Measurements from ENCODE around the gene CACNG6. TPM values are rescaled to one million over a fixed set of nuclear protein-coding genes. Genes with fewer than 3 reads are reported as not detected.

The CACNG6 gene, protein sequence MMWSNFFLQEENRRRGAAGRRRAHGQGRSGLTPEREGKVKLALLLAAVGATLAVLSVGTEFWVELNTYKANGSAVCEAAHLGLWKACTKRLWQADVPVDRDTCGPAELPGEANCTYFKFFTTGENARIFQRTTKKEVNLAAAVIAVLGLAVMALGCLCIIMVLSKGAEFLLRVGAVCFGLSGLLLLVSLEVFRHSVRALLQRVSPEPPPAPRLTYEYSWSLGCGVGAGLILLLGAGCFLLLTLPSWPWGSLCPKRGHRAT
- total RNA-seq = not detected

- H3K27ac ChIP-seq = no peak within 1 kb of the TSS
- no peaks in the 10 kb centered on the region for H3K9me3 ChIP-seq
- intact Hi-C loops (cut with DNase I) = no loop called here
- H3K4me1 ChIP-seq = peaks cover 12% of the 10 kb centered on the region
- H3K36me3 ChIP-seq = no peaks in the 10 kb centered on the region
- H3K27me3 ChIP-seq = peaks cover 21% of the 10 kb centered on the region
- no peak for DNase-seq (ENCODE audit: extremely low spot score in 2 of 2)
- no peak for TF ChIP-seq POLR2AphosphoS5 (IDR thresholded peaks at IDR 0.05; ENCODE audit: insufficient read depth in 1 of 2, low read depth in 1 of 2)
- no peak for TF ChIP-seq POLR2A (IDR thresholded peaks at IDR 0.05)
- TF ChIP-seq, protein P1, sequence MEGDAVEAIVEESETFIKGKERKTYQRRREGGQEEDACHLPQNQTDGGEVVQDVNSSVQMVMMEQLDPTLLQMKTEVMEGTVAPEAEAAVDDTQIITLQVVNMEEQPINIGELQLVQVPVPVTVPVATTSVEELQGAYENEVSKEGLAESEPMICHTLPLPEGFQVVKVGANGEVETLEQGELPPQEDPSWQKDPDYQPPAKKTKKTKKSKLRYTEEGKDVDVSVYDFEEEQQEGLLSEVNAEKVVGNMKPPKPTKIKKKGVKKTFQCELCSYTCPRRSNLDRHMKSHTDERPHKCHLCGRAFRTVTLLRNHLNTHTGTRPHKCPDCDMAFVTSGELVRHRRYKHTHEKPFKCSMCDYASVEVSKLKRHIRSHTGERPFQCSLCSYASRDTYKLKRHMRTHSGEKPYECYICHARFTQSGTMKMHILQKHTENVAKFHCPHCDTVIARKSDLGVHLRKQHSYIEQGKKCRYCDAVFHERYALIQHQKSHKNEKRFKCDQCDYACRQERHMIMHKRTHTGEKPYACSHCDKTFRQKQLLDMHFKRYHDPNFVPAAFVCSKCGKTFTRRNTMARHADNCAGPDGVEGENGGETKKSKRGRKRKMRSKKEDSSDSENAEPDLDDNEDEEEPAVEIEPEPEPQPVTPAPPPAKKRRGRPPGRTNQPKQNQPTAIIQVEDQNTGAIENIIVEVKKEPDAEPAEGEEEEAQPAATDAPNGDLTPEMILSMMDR (IDR thresholded peaks at IDR 0.05) = no peak
- H3K4me3 ChIP-seq = peak within 1 kb of the TSS; percentile 8 to 20
These were observed at the start of gene CACNG6 for GRCh38 chr19:53991224-53992113. CACNG6 (plus strand) TSS chr19:53991637; CDS start chr19:53992878, 1,241 bp downstream.

DNA sequence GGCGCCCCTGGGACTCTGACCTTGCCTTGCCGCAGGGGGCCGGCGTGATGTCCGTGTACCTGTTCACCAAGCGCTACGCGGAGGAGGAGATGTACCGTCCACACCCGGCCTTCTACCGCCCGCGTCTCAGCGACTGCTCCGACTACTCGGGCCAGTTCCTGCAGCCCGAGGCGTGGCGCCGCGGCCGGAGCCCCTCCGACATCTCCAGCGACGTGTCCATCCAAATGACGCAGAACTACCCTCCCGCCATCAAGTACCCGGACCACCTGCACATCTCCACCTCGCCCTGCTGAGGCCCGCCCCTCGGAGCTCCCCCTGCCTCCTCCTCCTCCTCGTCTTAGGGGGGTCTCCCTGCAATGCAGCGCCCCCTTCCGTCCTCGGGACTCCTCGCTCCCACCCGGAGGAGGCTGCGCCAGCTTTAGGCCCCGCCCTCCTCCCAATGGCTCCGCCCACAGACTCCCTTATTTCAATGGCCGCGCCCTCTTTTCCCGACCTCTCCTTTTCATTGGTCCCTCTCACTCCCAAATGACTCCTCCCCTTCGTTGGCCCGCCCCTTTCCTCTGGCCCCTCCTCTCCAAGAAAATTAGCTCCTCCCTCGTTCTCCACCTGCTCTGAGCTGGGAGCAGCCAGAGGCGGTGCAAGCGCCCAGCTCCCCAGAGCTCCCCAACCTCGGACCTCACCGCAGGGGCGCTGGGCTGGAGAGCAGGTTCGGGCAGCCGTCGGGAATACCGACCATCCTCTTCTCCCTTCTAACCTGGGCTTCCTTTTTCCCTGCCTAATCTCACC lies 49.2 kb upstream of the CACNG6 start:
- DNase-seq (ENCODE audit: extremely low spot score in 2 of 2) = no peak
- Histone ChIP-seq H3K9me3 (no peaks in the 10 kb centered on the region), H3K4me3 (no peak overlapping the region), H3K27me3 (peaks cover 7% of the 10 kb centered on the region), H3K4me1 (no peaks in the 10 kb centered on the region), H3K36me3 (no peaks in the 10 kb centered on the region), H3K27ac (no peak overlapping the region)
- no peak for TF ChIP-seq POLR2A (IDR thresholded peaks at IDR 0.05)
- TF ChIP-seq, protein P1 (IDR thresholded peaks at IDR 0.05) = no peak
- TF ChIP-seq POLR2AphosphoS5 (IDR thresholded peaks at IDR 0.05; ENCODE audit: insufficient read depth in 1 of 2, low read depth in 1 of 2) = no peak
- intact Hi-C loops (cut with DNase I) = no loop called here

- intact Hi-C loops (cut with DNase I) = no loop called here
These were observed 47.0 kb upstream of the CACNG6 start for GRCh38 chr19:53944416-53944815.

DNA sequence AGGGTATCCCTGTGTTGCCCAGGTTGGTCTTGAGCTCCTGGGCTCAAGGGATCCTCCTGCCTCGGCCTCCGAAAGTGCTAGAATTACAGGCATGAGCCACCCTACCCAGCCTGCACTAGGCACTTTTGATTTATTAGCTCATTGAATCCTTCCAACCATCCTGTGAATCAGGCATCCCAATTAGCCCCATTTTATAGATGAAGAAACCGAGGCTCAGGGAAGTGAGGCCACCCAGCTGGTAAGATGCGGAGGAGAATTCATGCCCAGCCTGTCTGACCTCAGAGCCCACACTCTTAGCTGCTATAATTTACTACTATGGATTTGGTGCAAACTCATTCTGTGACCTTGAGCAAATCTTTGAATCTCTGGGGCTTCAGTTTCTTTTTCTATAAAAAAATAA lies 46.5 kb upstream of the CACNG6 start:
- H3K4me3 ChIP-seq = no peak overlapping the region
- intact Hi-C loops (cut with DNase I) = no loop called here
- TF ChIP-seq POLR2AphosphoS5 (IDR thresholded peaks at IDR 0.05; ENCODE audit: insufficient read depth in 1 of 2, low read depth in 1 of 2) = no peak
- TF ChIP-seq, protein P1 (IDR thresholded peaks at IDR 0.05) = no peak
- TF ChIP-seq POLR2A (IDR thresholded peaks at IDR 0.05) = no peak
- no peaks in the 10 kb centered on the region for H3K36me3 ChIP-seq
- no peaks in the 10 kb centered on the region for H3K9me3 ChIP-seq
- no peaks in the 10 kb centered on the region for H3K4me1 ChIP-seq
- peaks cover 7% of the 10 kb centered on the region for H3K27me3 ChIP-seq
- H3K27ac ChIP-seq = no peak overlapping the region
- DNase-seq (ENCODE audit: extremely low spot score in 2 of 2) = no peak

More at GRCh38 chr19:53944416-53944815, 47.0 kb upstream of the CACNG6 start:
- no peaks in the 10 kb centered on the region for H3K36me3 ChIP-seq
- H3K27me3 ChIP-seq = peaks cover 7% of the 10 kb centered on the region
- no peaks in the 10 kb centered on the region for H3K9me3 ChIP-seq
- no peaks in the 10 kb centered on the region for H3K4me1 ChIP-seq
- no peak for TF ChIP-seq POLR2A (IDR thresholded peaks at IDR 0.05)
- no peak overlapping the region for H3K27ac ChIP-seq
- H3K4me3 ChIP-seq = no peak overlapping the region
- DNase-seq (ENCODE audit: extremely low spot score in 2 of 2) = no peak

- H3K4me1 ChIP-seq = no peaks in the 10 kb centered on the region
- peaks cover 7% of the 10 kb centered on the region for H3K27me3 ChIP-seq
- no peaks in the 10 kb centered on the region for H3K9me3 ChIP-seq
- H3K27ac ChIP-seq = no peak overlapping the region
- H3K4me3 ChIP-seq = no peak overlapping the region
- TF ChIP-seq, protein P1 (IDR thresholded peaks at IDR 0.05) = no peak
- TF ChIP-seq POLR2A (IDR thresholded peaks at IDR 0.05) = no peak
- no peak for TF ChIP-seq POLR2AphosphoS5 (IDR thresholded peaks at IDR 0.05; ENCODE audit: insufficient read depth in 1 of 2, low read depth in 1 of 2)
- no peak for DNase-seq (ENCODE audit: extremely low spot score in 2 of 2)
- intact Hi-C loops (cut with DNase I) = no loop called here
- no peaks in the 10 kb centered on the region for H3K36me3 ChIP-seq
These were observed 46.0 kb upstream of the CACNG6 start for GRCh38 chr19:53945441-53945840.
